ENCODE results near the gene PLPP1.

PLPP1 gene

GRCh38 chr5:55498457-55498856 is 36.3 kb downstream of the PLPP1 start:
- no peak for DNase-seq

GRCh38 chr5:55497712-55498111 is 37.1 kb downstream of the PLPP1 start:
- DNase-seq, result no peak

GRCh38 chr5:55495216-55495615 is 39.5 kb downstream of the PLPP1 start:
- DNase-seq, result no peak

GRCh38 chr5:55492449-55492848 is 42.3 kb downstream of the PLPP1 start:
- no peak for DNase-seq

GRCh38 chr5:55485073-55485472 is 49.7 kb downstream of the PLPP1 start:
- no peak for DNase-seq

GRCh38 chr5:55484531-55484930 is 50.2 kb downstream of the PLPP1 start:
- no peak for DNase-seq

DNA sequence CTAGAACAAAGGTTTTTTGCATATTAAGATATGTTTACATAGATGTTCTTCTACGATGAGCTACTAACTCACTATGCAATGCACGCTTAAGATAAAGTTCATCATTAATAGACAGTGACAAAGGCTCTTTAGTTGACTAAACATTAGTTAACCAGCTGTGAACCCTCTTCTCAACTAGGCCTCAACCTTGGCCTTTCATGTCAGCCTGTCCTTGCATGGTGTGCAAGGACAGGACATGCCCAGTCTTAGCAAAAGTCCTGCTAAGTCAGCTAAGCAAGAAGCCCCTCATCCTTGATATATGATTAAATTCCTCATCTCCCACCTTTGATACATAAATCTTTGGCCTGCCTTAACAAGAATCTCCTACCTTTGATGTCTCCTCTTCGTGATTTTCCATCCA is 50.9 kb downstream of the PLPP1 start:
- DNase-seq, result no peak

DNA sequence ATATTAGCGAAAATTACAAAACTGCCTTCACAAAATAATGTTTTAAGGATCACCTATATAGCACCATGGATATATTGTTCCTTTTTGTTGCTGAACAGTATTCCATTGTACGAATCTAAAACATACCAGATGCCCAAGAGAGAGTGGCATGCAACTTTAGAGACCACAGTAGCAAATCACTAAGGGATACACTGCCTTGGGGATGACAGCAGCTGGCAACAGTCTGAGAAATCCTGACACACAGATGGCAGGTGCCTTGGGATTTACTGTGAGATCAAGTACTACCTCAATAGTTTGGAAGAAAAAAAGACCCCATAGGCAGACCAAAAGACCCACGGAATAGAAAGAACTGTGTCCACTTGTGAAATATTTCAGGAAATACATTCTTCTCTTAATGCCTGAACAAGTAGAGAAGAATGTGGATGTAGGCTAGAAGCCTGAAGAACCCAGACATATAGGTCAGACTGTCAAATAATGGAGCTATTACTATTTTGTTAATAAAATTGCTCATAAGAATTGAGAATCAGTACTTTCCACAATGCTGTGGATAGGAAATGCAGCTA is 53.4 kb downstream of the PLPP1 start:
- DNase-seq, result no peak

DNA sequence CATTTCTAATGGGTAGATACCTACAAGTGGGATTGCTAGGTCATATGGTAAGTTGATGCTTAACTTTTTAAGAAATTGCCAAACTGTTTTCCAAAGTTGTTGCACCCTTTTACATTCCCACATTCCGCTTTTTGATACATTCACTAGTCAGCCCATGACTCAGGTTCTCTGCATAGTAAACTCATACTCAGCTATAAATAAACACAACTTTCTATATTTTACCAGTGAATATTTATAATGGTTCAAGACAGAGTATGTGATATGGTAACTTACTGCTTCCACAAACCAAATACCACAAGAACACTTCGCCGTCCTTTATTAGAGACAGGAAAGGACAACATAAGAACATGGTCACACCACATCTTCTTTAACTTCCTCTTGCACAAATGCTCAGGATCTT is 54.0 kb downstream of the PLPP1 start:
- no peak for DNase-seq

GRCh38 chr5:55472642-55473041 is 62.1 kb downstream of the PLPP1 start:
- DNase-seq, result no peak

DNA sequence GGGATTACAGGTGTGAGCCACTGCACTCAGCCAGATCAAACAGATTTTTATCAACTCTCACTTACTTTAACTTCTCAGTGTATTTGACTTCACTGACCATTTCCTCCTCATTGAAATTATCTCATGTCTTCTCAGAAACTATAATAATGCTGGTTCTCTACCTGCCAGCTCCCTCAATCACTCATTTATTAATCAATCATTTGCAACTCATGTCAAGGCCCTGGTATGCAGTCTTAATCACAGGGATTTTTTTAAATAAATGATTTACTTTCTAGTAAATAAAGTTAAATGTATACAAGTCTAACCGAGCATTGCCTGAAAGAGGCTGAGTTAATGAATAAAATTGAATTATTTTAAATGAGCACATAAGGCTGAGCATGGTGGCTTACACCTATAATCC is 63.3 kb downstream of the PLPP1 start:
- DNase-seq, result no peak

DNA sequence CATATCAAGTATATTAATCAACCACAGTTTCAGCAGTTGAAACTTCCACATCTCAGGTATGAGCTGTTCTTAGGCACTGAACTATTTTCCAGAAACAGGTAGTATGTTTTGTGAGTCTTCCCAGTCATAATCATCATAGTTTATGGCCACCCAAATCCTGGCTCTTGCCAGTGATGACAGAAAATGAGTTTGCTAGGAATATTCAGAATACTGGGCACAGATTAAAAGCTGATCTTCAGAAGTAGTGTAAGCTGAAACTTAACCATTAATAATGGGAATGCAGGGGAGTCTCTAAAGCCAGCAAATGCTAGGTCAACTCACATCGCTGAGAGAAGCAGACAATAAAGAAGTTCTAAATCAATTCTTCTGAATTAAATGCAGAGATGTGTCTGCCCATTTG is 64.5 kb downstream of the PLPP1 start:
- no peak for DNase-seq

DNA sequence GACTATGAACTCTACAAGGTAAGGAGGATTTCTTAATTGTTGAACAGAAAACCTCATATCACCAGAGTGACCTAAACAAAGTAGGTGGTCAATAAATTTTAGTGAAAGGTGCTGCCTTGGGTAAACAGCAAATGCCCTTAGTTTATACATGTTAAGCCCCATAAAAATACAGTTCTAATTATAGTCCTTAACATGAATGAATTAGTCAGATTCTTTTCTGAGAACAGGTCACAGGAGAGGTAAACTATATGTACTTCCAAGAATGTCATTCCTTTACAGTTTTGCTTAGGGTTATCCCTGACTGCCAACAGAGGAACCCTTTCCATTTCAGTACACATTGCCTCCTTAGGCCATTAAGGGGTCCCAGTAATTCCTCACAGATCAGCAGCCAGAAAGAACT is 64.9 kb downstream of the PLPP1 start:
- no peak for DNase-seq

- DNase-seq, result no peak
Observed at GRCh38 chr5:55467862-55468551, 66.8 kb downstream of the PLPP1 start.

DNA sequence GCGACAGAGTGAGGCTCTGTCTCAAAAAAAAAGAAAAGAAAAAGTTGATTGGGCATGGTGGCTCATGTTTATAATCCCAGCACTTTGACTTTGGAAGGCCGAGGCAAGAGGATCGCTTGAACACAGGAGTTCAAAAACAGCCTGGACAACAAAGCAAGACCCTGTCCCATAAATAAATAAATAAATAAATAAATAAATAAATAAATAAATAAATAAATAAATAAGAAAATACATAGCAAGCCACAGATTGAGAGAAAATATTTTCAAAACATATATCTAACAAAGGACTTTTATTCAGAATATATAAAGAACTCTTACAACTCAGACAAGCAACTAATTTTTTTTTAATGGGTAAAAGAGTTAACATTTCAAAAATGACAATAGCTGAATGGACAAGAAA is 71.2 kb downstream of the PLPP1 start:
- DNase-seq, result no peak

GRCh38 chr5:55459572-55459971 is 75.2 kb downstream of the PLPP1 start:
- no peak for DNase-seq

GRCh38 chr5:55456216-55456895 is 78.4 kb downstream of the PLPP1 start:
- DNase-seq, result no peak

GRCh38 chr5:55454282-55454681 is 80.5 kb downstream of the PLPP1 start:
- DNase-seq, result no peak

DNA sequence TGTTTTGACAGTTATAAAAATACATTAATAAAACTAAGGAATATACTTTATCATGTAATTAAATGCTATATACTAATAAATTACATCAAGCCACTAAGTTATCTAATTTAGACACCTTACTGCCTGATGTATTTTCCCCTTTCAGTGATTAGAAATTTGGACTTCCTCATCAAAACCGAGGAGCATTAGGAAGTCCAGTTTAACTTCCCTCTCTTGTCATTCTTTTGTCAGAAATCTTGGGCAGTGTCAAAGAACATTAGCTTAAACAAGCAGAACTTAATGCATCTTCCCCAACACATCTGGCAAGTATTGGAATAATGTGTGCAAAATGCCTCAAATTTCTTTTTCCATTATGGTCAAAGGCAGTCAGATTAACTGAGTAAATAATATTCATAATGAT is 81.6 kb downstream of the PLPP1 start:
- DNase-seq, result peak; percentile 22

- no peak for DNase-seq
Observed at GRCh38 chr5:55451976-55452375, 82.8 kb downstream of the PLPP1 start.

GRCh38 chr5:55450050-55450765 is 84.6 kb downstream of the PLPP1 start:
- DNase-seq, result peak; percentile 18

GRCh38 chr5:55446640-55447351 is 88.0 kb downstream of the PLPP1 start:
- DNase-seq, result no peak

- DNase-seq, result no peak
Observed at GRCh38 chr5:55445791-55446190, 89.0 kb downstream of the PLPP1 start.
